Neural progenitor cell (in vitro differentiated cells): ENCODE data around the gene HMSD.

Experiments used
- CTCF ChIP-seq: fragments of 200-600 bp; sonication (generic); IDR thresholded peaks from 2 replicates; pipeline ENCODE4 v1.5.1; 2017; ENCODE audit warnings: antibody characterized with exemption, mild to moderate bottlenecking
- EZH2 ChIP-seq: fragments of 200-600 bp; sonication (generic); IDR thresholded peaks from 2 replicates; pipeline ENCODE4 v1.6.1; 2017; ENCODE audit warnings: antibody characterized with exemption, mild to moderate bottlenecking, moderate library complexity
- EZH2phosphoT487 ChIP-seq: fragments of 200-600 bp; sonication (generic); IDR thresholded peaks from 2 replicates; pipeline ENCODE4 v1.6.1; 2017; ENCODE audit warnings: antibody characterized with exemption

GRCh38 chr18:63986885-63987284 is 37.8 kb downstream of the HMSD start:
- no peak for TF ChIP-seq CTCF
- no peak for TF ChIP-seq EZH2phosphoT487
- TF ChIP-seq EZH2: no peak
